H9 (cell line): ENCODE measurements around the gene GJA8. TPM values are rescaled to one million over a fixed set of nuclear protein-coding genes. Genes with fewer than 3 reads are reported as not detected.

Experiments used
- DNase-seq: peaks from one replicate; pipeline ENCODE4 v3.0.0-alpha.2; 2017
- H2AFZ ChIP-seq: one replicate; pipeline ENCODE4 v1.6.1; 2013; ENCODE audit warnings: mild to moderate bottlenecking, low read length, control low read depth, moderate library complexity
- H2AK5ac ChIP-seq: 2 replicates; pipeline ENCODE4 v1.6.1; 2013; ENCODE audit warnings: low read length, control low read depth, mixed read lengths; ENCODE audit not compliant: insufficient read length
- H2BK120ac ChIP-seq: one replicate; pipeline ENCODE4 v1.6.1; 2013; ENCODE audit warnings: low read depth, mild to moderate bottlenecking, low read length, control low read depth, inconsistent platforms; ENCODE audit not compliant: poor library complexity, severe bottlenecking
- H2BK12ac ChIP-seq: 2 replicates; pipeline ENCODE4 v1.6.1; 2013; ENCODE audit warnings: low read length, control low read depth, mixed read lengths, low read depth; ENCODE audit not compliant: insufficient read length
- H2BK15ac ChIP-seq: 2 replicates; pipeline ENCODE4 v1.6.1; 2013; ENCODE audit warnings: low read depth, low read length, control low read depth
- H2BK20ac ChIP-seq: one replicate; pipeline ENCODE4 v1.6.1; 2013; ENCODE audit warnings: low read depth, mild to moderate bottlenecking, low read length, control low read depth, inconsistent platforms; ENCODE audit not compliant: poor library complexity, severe bottlenecking
- H2BK5ac ChIP-seq: 2 replicates; pipeline ENCODE4 v1.6.1; 2013; ENCODE audit warnings: low read length, control low read depth, mixed read lengths; ENCODE audit not compliant: insufficient read length
- H3K14ac ChIP-seq: 2 replicates; pipeline ENCODE4 v1.6.1; 2013; ENCODE audit warnings: low read length, control low read depth; ENCODE audit not compliant: insufficient read depth
- H3K18ac ChIP-seq: 2 replicates; pipeline ENCODE4 v1.6.1; 2013; ENCODE audit warnings: low read depth, mild to moderate bottlenecking, mixed read lengths, low read length, control low read depth; ENCODE audit not compliant: insufficient read length
- H3K23ac ChIP-seq: 2 replicates; pipeline ENCODE4 v1.6.1; 2013; ENCODE audit warnings: low read length, control low read depth, mixed read lengths, low read depth; ENCODE audit not compliant: insufficient read length
- H3K23me2 ChIP-seq: 2 replicates; pipeline ENCODE4 v1.6.1; 2013; ENCODE audit warnings: low read depth, mild to moderate bottlenecking, mixed read lengths, low read length, control low read depth; ENCODE audit not compliant: insufficient read length, poor library complexity, severe bottlenecking
- H3K27ac ChIP-seq: 2 replicates; pipeline ENCODE4 v1.5.1; 2013; ENCODE audit warnings: low read length, control low read depth, mixed read lengths, low read depth; ENCODE audit not compliant: insufficient read length
- H3K27me3 ChIP-seq: 2 replicates; pipeline ENCODE4 v1.6.1; 2013; ENCODE audit warnings: low read length, control low read depth, inconsistent platforms; ENCODE audit not compliant: insufficient read depth
- H3K4ac ChIP-seq: 2 replicates; pipeline ENCODE4 v1.6.1; 2013; ENCODE audit warnings: low read depth, mild to moderate bottlenecking, control low read depth, inconsistent platforms, low read length, moderate library complexity
- H3K4me1 ChIP-seq: 2 replicates; pipeline ENCODE4 v1.6.1; 2013; ENCODE audit warnings: low read length, control low read depth, inconsistent platforms; ENCODE audit not compliant: insufficient read depth
- H3K4me2 ChIP-seq: 2 replicates; pipeline ENCODE4 v1.6.1; 2013; ENCODE audit warnings: low read length, control low read depth, mixed read lengths; ENCODE audit not compliant: insufficient read length, insufficient read depth
- H3K56ac ChIP-seq: 2 replicates; pipeline ENCODE4 v1.6.1; 2013; ENCODE audit warnings: low read depth, mild to moderate bottlenecking, mixed read lengths, low read length, control low read depth; ENCODE audit not compliant: insufficient read length
- H3K79me1 ChIP-seq: 2 replicates; pipeline ENCODE4 v1.6.1; 2013; ENCODE audit warnings: low read depth, mild to moderate bottlenecking, moderate library complexity, low read length, control low read depth, inconsistent platforms; ENCODE audit not compliant: insufficient read depth, poor library complexity, severe bottlenecking
- H3K79me2 ChIP-seq: 2 replicates; pipeline ENCODE4 v1.6.1; 2013; ENCODE audit warnings: low read length, control low read depth, inconsistent platforms; ENCODE audit not compliant: insufficient read depth
- H3K9ac ChIP-seq: 2 replicates; pipeline ENCODE4 v1.6.1; 2013; ENCODE audit warnings: low read length, control low read depth, mixed read lengths; ENCODE audit not compliant: insufficient read length; ENCODE audit errors: extremely low read depth
- H3K9me3 ChIP-seq: one replicate; pipeline ENCODE4 v1.6.1; 2013; ENCODE audit warnings: low read depth, low read length, inconsistent platforms; ENCODE audit not compliant: control insufficient read depth
- H3T11ph ChIP-seq: one replicate; pipeline ENCODE4 v1.6.1; 2013; ENCODE audit warnings: mild to moderate bottlenecking, low read length, control low read depth, inconsistent platforms
- H4K20me1 ChIP-seq: one replicate; pipeline ENCODE4 v1.6.1; 2013; ENCODE audit not compliant: control insufficient read depth, insufficient read length, insufficient read depth
- H4K5ac ChIP-seq: 2 replicates; pipeline ENCODE4 v1.6.1; 2013; ENCODE audit warnings: low read depth, mild to moderate bottlenecking, mixed read lengths, low read length, control low read depth; ENCODE audit not compliant: insufficient read length
- H4K8ac ChIP-seq: replicated peaks from 2 replicates; pipeline ENCODE4 v1.6.1; 2013; ENCODE audit warnings: low read length, control low read depth, mixed read lengths, low read depth; ENCODE audit not compliant: insufficient read length
- H4K91ac ChIP-seq: 2 replicates; pipeline ENCODE4 v1.6.1; 2013; ENCODE audit warnings: low read depth, mild to moderate bottlenecking, moderate library complexity, mixed read lengths, low read length, control low read depth; ENCODE audit not compliant: insufficient read length
- H3K27ac Mint-ChIP-seq, 3 experiments: 2 replicates in 2 of 3; 3 replicates in 1 of 3; pipeline ENCODE4 v1.8.0; 2020 to 2021; ENCODE audit warnings: mixed read lengths in 3 of 3, mild to moderate bottlenecking in 1 of 3, moderate library complexity in 1 of 3
- H3K27me3 Mint-ChIP-seq: 2 replicates; pipeline ENCODE4 v1.8.0; 2021; ENCODE audit warnings: low read depth, mild to moderate bottlenecking, moderate library complexity, mixed read lengths
- H3K36me3 Mint-ChIP-seq, 3 experiments: 2 replicates in 2 of 3; 3 replicates in 1 of 3; pipeline ENCODE4 v1.8.0; 2020 to 2021; ENCODE audit warnings: low read depth in 3 of 3, mixed read lengths in 3 of 3; ENCODE audit not compliant: insufficient read depth in 1 of 3
- H3K4me1 Mint-ChIP-seq, 2 experiments: 2 replicates each; pipeline ENCODE4 v1.8.0; 2020; ENCODE audit warnings: mixed read lengths in 2 of 2
- H3K4me3 Mint-ChIP-seq, 2 experiments: 2 replicates in 1 of 2; 3 replicates in 1 of 2; pipeline ENCODE4 v1.8.0; 2020 to 2021; ENCODE audit warnings: mild to moderate bottlenecking in 2 of 2, mixed read lengths in 2 of 2, moderate library complexity in 1 of 2
- H3K9me3 Mint-ChIP-seq, 2 experiments: 2 replicates in 1 of 2; 3 replicates in 1 of 2; pipeline ENCODE4 v1.8.0; 2020; ENCODE audit warnings: mild to moderate bottlenecking in 2 of 2, mixed read lengths in 2 of 2, moderate library complexity in 1 of 2
- CTCF ChIP-seq: fragments of 200-600 bp; sonication (generic); conservative IDR thresholded peaks from 3 replicates; pipeline ENCODE4 v1.8.0; 2021; ENCODE audit warnings: antibody characterized with exemption, mild to moderate bottlenecking
- WGBS: extraction: QIAGEN DNeasy Blood & Tissue Kit; methylation state at CpG from one replicate; pipeline ENCODE4 v1.1.7; 2013; ENCODE audit warnings: missing lambda C conversion rate, low lambda C conversion rate, mixed read lengths; ENCODE audit not compliant: insufficient read length; ENCODE audit errors: extremely low coverage; 5-methylcytosine and 5-hydroxymethylcytosine counted together
- long read RNA-seq: library from polyadenylated mRNA; unstranded; transcript quantifications from one replicate; pipeline ENCODE4 v2.0.0, GENCODE V29; 2020
- total RNA-seq: library from RNA; stranded (reverse); gene quantifications from 2 replicates; pipeline ENCODE4 v1.2.1, GENCODE V29; 2021

GJA8 gene
- not detected in 2 replicates for total RNA-seq
- long read RNA-seq, result 0 reads

- Histone ChIP-seq H3K18ac (no peak within 1 kb of the TSS), H3K56ac (no peak within 1 kb of the TSS), H3K4me2 (no peak within 1 kb of the TSS), H3K14ac (no peak within 1 kb of the TSS), H3T11ph (no peak within 1 kb of the TSS), H4K8ac (no peak within 1 kb of the TSS), H3K27me3 (no peaks in the 10 kb centered on the region), H2BK15ac (no peak within 1 kb of the TSS), H3K23ac (no peak within 1 kb of the TSS), H4K5ac (no peak within 1 kb of the TSS), H2BK12ac (no peak within 1 kb of the TSS), H3K79me2 (no peaks in the 10 kb centered on the region), H2BK120ac (no peak within 1 kb of the TSS), H4K91ac (no peak within 1 kb of the TSS), H4K20me1 (no peaks in the 10 kb centered on the region), H3K23me2 (no peaks in the 10 kb centered on the region), H2BK5ac (no peak within 1 kb of the TSS), H2AK5ac (no peak within 1 kb of the TSS), H2AFZ (no peak within 1 kb of the TSS), H3K9me3 (no peaks in the 10 kb centered on the region), H3K27ac (no peak within 1 kb of the TSS), H3K9ac (no peak within 1 kb of the TSS), H3K4ac (no peak within 1 kb of the TSS), H2BK20ac (no peak within 1 kb of the TSS), H3K4me1 (no peaks in the 10 kb centered on the region), H3K79me1 (no peaks in the 10 kb centered on the region)
- no peaks in the 10 kb centered on the region; a peak in 1 of 4 replicates for H3K4me1 Mint-ChIP-seq
- H3K9me3 Mint-ChIP-seq, result no peaks in the 10 kb centered on the region
- TF ChIP-seq CTCF, result no peak
- H3K4me3 Mint-ChIP-seq, result no peak within 1 kb of the TSS
- H3K27ac Mint-ChIP-seq, result no peak within 1 kb of the TSS; a peak in 2 of 7 replicates
- no CpG with 5 or more reads among the region's 7 CpGs for WGBS
- no peak for DNase-seq
- peaks cover 1% of the 10 kb centered on the region for H3K27me3 Mint-ChIP-seq
- H3K36me3 Mint-ChIP-seq, result no peaks in the 10 kb centered on the region
These were observed at the start of gene GJA8 for GRCh38 chr1:147902253-147902845. Gene GJA8 (plus strand): TSS chr1:147902795. CDS start chr1:147907956, 5,161 bp downstream.
